Cardiac fibroblast (primary cell): ENCODE results near the gene PLAGL2.
A peak's percentile ranks its signal among the peaks of the same experiment; 100 is the strongest.

Source experiments
- DNase-seq, 2 donors: peaks; one replicate each; pipeline versions ENCODE4 v3.0.0 to v3.0.0-alpha.2; 2010; ENCODE audit warnings: low read depth in 2 of 2
- H3K4me3 ChIP-seq, 2 donors: replicated peaks in 1 of 2; 1 replicate in 1 of 2; 2 replicates in 1 of 2; pipeline ENCODE4 v1.5.1; 2011; ENCODE audit warnings: low read depth in 2 of 2, low read length in 2 of 2, mild to moderate bottlenecking in 2 of 2, moderate library complexity in 1 of 2
- TF ChIP-seq, protein P1 (sequence below): IDR thresholded peaks from one replicate; pipeline ENCODE4 v1.5.1; 2011; ENCODE audit warnings: low read depth, mild to moderate bottlenecking, low read length, inconsistent platforms

Gene PLAGL2

DNA sequence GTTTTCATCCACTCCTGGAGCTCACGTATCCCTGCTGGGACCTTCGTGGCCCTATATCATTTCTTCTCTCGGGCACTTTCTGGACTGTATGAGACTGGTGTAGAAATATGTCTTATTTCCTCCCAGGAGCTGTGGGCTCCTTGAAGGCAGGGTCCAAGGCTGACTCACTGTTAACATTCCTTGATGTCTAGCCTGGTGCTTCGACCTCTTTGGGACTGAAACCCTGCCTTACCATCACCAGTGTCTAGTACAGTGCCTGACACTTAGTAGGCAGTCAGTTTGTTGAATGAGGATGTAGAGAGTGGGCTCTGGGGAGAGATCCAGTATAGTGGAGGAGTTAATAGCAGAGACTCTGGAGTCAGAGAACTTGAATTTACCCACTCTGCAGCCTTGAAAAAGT is 23.7 kb upstream of the PLAGL2 start:
- DNase-seq, result no peak
- TF ChIP-seq, protein P1, sequence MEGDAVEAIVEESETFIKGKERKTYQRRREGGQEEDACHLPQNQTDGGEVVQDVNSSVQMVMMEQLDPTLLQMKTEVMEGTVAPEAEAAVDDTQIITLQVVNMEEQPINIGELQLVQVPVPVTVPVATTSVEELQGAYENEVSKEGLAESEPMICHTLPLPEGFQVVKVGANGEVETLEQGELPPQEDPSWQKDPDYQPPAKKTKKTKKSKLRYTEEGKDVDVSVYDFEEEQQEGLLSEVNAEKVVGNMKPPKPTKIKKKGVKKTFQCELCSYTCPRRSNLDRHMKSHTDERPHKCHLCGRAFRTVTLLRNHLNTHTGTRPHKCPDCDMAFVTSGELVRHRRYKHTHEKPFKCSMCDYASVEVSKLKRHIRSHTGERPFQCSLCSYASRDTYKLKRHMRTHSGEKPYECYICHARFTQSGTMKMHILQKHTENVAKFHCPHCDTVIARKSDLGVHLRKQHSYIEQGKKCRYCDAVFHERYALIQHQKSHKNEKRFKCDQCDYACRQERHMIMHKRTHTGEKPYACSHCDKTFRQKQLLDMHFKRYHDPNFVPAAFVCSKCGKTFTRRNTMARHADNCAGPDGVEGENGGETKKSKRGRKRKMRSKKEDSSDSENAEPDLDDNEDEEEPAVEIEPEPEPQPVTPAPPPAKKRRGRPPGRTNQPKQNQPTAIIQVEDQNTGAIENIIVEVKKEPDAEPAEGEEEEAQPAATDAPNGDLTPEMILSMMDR, result no peak
- H3K4me3 ChIP-seq, result no peak overlapping the region

DNA sequence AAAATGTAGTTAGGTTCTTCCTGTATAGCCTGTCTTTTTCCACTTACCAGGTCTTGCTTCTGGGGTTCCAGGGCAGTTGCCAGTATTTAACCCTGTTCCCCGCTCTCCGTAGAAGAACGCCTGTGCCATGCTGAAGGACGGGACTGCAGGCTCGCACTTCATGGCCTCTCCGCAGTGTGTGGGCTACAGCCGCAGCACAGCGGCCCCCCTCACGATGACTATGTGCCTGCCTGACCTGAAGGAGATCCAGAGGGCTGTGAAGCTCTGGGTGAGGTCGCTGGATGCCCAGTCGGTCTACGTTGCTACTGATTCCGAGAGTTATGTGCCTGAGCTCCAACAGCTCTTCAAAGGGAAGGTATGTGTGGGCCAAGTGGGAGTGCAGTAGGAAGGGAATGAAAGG is 23.2 kb upstream of the PLAGL2 start:
- DNase-seq, result no peak
- TF ChIP-seq, protein P1, result no peak
- H3K4me3 ChIP-seq, result no peak overlapping the region

DNA sequence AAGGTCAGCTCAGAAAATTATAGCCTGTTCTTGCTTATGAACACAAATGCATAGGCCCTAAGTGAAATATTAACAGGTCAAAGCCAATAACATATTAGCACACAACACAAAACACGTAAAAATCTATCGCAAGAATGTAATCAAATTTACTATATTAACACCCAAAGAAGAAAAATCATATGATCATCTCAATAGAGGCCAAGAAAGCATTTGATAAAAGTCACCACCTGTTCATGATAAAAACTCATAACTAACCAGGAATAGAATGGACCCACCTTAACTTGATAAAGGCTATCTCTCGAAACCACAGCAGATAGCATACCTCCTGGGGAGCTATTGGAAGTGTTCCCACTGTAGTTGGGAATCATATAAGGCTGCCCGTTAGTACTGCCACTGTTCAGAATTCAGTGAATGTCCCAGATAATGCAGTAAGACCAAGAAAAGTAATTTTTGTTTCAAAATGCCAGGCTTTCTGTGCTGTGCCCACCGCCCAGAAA is 21.8 kb upstream of the PLAGL2 start:
- TF ChIP-seq, protein P1, result no peak
- H3K4me3 ChIP-seq, result no peak overlapping the region
- no peak for DNase-seq

DNA sequence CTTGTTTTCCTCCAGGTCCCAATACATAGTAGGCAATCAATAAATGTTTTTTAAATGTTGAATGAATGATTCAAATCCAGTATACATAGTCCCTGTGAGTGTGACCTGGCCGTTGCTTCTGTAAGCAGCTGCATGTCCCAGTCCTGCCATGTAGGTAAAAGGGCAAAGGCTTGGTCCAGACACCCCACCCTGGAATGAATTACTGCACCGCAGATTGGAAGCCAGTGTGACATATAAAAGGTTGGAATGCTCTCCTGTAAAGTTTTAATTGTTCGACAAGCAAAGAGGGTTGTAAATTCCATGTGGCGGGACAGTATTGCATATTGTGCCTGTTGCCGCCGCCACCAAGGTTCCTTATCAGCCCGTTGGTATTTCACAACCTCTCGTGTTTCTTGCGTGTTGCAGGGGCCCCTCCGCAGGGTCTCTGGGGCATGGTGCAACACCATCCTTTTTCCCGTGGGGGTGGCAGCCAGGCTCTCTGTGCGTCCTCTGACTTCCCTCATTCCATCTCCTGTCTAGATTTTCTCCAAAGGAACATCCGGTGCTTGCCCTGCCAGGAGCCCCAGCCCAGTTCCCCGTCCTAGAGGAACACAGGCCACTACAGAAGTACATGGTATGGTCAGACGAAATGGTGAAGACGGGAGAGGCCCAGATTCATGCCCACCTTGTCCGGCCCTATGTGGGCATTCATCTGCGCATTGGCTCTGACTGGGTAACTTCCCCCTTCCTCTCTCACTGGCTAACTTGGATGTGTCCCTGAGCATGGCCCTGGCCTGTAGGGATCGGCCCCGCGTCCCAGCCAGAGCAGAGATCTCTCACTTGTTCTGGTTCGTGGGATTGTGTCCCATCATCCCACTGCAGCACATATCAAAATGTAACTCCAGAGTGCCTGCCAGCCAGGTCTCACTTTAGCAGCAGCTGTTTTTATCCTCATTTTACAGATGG is 20.5 kb upstream of the PLAGL2 start:
- H3K4me3 ChIP-seq, result no peak overlapping the region
- TF ChIP-seq, protein P1, result no peak
- peak in 1 of 2 donors; percentile 59 for DNase-seq

DNA sequence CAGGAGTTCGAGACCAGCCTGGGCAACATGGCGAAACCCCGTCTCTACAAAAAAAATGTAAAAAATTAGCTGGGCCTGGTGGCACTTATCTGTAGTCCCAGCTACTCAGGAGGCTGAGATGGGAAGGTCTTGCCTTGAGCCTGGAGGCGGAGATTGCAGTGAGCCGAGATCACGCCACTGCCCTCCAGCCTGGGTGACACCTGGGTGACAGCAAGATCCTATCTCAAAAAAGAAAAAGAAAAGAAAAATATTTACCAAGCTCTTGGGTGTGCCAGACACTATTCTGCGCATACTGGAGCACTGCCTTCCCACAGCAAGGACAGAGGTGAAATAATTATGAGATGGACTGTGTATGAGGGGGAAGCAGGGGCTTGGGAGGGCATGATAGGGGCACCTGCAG is 19.8 kb upstream of the PLAGL2 start:
- DNase-seq, result no peak
- no peak overlapping the region for H3K4me3 ChIP-seq
- TF ChIP-seq, protein P1, result no peak

DNA sequence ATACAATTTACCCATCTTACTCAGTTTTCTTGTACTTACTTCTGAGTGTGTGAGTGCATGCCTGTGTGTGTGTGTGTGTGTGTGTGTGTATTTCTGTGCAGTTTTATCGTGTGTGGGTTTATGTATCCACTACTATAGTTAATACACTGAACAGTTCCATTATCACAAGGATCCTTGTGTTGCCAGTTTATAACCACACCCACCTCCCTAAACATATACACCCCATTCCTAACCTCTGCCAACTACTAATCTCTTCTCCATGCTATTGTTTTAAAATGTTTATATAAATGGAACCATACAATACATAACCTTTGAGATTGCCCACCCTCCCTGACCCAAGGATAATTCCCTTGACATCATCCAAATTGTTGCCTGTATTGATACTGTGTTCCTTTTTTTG is 18.8 kb upstream of the PLAGL2 start:
- DNase-seq, result no peak
- no peak overlapping the region for H3K4me3 ChIP-seq
- TF ChIP-seq, protein P1, result no peak
